RKO (cell line): ENCODE results near the gene STX19.
"Not testable (repeated sequence)": the region's sequence is repeated elsewhere in the genome, so short reads cannot be mapped to it uniquely, and the experiment has no call there.

Experiments
- DNase-seq: peaks from one replicate; pipeline ENCODE4 v3.0.0-alpha.2; 2016; ENCODE audit warnings: low spot score

Gene STX19, protein sequence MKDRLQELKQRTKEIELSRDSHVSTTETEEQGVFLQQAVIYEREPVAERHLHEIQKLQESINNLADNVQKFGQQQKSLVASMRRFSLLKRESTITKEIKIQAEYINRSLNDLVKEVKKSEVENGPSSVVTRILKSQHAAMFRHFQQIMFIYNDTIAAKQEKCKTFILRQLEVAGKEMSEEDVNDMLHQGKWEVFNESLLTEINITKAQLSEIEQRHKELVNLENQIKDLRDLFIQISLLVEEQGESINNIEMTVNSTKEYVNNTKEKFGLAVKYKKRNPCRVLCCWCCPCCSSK

DNA sequence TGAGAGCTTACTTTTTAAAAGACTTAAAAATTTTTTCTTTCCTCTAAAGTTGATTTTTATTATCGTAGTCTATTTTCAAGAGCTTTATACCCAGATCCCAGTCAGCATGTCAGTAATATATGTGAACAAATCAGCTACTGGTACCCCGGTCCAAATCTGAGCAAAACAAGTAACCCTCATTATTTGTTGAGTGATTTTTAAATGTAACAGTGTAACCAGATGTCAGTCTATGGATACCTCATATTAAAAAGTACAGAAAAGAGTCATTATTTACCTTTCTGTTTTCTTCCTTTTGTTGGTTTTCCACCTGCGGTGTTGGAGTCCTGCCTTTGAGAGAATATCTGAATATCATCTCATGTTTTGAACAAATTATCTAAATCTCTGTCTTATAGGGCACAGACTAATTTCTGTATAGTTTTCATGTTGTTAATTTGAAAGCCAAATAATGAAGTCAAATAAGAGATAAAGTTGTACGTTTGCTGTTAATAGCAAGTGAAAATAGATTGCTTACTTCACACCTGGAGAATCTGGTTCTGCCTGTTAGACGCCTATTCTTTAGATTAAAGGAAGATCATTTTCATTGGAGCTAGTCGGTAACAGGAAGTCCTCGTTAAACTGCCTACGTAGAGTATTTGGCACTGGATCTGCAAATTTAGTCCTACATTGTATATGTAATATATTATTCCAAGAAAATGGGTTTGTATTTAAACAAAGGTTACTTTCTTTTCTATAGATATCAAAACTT, at the start of gene STX19:
Gene STX19, minus strand, starts transcription at position 505 of the 745 bp plus-strand sequence. CDS start 13,328 bp downstream, outside the sequence.
- DNase-seq, result no peak

DNA sequence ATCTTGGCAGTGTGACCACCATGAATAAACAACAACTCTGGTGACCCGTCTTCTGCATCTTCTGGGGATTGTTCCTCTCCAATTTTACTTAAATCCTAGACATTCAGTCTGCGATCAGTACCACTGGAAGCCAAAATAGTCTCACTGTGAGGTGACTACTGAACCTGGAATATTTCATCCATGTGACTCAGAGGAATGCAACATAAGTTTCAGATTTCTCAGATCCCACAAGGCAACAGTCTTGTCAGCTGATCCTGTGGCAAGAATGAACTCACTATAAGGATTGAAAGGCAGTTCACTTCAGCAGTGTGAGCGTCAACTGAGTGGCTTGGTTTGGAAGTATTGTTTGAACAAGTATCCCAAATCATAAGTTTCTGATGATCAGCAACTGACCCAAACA, 47.7 kb upstream of the STX19 start:
- DNase-seq, result no peak

DNA sequence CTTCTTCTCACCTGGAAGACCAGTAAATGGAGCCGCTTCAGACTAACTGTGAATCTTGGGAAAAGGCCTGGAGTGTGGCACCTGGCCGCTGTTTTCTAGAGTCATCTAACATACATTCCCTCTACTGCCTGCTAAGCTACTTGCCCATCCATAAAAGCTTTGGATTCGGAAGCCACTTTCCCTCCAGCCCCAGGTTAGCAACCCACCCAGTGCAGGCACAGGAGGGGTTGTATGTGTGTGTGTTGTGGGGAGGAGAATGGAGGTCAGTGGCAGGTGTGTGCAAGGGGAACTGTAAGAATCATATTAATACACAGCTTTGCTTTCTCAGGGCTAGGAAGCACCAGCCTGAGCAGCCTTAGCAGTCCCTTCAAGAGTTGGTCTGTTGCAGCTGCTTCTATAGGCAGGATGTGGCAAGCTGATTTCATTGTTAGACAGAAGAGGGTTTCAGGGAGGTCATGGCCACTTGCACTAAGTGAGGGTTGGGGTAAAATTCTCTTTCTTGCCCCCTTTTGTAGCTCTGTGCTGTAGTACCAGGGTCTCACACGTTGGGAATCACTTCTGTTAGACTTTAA, 43.4 kb upstream of the STX19 start:
- no peak for DNase-seq

DNA sequence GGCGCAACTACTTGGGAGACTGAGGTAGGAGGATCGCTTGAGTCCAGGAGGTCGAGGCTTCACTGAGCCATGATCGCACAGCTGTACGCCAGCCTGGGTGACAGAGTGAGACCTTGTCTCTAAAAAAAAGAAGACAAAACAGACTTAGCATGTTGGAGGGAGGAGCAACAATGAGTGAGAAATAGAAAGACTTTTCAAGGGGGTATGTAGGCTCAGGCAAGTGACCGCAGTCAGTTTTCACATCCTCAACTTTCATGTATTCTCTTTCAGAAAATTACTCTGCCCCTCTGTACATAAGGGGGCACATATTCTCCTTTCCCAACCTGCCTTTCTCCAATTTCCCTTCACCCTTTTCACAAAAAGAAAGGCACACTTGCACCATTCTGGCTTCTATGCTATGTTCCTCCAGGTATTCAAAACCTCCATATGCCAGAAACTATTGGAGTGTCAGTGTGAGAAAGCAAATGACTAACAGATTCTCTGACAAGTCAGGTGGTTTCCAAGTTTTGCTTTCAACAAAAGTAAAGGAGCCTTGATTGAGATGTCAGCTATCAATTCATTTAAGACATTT, 42.0 kb upstream of the STX19 start:
- DNase-seq, result no peak

DNA sequence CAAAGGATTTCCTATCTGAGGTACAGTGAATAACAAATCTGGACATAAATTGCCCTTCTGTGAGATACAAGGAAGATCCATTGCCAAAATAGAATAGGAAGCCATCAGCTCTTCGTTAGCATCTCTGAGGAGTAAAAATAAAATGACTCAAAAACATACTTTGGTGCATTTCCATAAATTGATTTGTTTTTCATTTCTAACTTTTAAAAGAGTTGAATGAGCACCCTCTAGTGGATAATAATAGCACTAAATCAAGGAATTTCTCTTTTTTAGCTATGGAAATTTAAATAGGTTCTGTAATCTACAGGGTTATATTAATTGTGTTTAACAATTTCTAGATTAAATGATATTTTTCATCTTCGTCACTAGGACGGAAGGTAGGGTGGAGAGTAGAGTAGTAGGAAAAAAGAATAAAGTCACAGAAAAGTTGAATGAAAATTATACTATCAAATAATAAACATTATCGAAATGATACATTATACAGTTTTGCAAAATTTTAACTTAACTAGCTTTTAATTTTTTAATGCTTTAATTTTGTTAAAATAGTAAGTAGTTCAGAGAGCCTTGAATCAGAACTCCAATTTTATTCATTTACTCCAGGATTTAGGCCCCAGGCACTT, 40.9 kb upstream of the STX19 start:
- DNase-seq, result peak; percentile 68

DNA sequence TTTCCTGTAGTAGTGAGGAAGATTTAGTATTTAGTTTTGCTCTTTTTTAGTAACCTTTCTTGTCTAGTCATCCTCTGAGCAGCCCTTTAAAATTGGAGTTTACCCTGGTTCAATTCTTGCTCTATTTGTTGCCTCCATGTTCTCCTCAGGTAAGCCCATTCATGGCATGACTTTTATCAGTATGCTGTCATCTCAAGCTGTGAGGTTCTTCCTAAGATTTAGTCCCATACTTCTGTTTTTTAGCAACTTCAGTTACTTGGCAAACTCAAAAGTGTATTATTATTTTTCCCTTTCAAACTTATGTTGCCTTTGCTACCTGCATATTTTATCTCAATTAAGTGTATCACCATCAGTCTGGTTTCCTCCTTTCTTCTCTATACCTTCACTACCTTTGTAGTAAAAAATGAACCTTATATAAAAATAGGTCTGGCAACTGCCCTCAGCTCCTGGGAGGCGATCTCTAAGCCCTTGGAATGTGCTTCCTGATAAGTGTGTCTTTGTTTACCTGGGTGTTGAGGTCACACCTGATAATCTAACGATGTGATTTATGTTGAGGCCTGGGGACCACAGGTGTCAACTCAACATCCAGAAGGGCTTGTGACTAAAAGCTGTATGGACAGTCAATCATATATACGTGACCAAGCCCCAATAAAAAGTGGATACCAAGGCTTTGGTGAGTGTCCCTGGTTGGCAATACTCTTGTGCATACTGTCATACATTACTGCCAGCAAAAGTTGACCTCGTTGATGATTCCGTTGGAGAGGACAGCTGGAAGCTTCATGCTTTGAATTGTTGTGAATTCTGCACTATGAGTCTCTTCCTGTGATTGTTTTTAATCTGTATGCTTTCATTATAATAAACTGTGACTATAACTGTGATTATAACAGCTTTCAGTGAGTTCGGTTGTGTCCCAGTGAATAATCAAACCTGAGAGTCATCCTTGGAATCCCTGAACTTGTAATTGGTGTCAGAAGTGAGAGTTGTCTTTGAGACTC, 38.4 kb upstream of the STX19 start:
- DNase-seq, result no peak

DNA sequence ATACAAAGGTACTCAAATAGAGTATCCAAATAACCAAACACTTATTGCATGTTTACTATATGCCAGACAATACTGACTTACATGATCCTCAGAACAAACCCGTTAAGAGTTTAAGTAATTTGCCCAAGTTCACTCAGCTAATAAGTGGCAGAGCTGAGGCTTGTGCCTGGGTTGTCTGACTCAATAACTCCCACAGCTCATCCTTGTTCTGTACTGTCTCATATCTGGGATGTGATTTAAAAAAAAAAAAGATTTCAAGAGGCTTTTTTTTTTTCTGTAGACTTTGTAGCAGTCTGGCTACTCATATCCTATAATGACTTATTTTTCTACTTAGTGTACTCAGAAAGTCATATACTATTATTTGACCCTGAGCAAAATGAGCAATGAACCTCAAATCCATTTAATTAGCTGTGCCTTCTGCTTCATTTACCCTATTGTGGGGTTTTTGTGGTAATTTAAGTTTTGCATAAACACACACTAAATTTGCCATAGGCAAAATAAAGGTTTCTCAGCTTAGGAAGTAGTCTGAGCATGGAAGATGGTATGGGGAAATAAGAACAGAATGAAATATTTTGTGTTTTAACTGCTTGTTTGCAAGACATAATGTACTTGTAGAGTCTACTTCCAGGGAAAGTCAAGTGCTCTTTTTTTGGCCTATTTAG, 37.6 kb upstream of the STX19 start:
- no peak for DNase-seq

DNA sequence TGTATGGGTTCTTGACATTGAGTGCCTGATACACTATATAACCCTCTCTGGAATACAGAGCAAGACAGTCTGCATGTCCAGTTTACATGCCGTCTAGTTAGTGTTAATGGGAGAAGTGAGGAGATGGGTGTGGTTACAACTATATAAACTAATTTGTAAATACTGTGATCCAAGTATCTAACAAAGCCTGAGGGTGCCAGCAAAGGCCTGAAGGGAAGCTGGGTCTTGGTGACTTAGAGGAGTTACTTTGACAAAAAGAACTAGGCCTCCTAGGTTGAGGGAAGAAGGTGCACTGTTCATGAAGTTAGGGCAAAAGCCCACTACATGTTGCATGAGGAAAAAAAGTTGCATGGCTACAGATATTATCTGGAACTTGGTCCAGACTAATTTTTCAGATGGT, 36.7 kb upstream of the STX19 start:
- DNase-seq, result no peak

DNA sequence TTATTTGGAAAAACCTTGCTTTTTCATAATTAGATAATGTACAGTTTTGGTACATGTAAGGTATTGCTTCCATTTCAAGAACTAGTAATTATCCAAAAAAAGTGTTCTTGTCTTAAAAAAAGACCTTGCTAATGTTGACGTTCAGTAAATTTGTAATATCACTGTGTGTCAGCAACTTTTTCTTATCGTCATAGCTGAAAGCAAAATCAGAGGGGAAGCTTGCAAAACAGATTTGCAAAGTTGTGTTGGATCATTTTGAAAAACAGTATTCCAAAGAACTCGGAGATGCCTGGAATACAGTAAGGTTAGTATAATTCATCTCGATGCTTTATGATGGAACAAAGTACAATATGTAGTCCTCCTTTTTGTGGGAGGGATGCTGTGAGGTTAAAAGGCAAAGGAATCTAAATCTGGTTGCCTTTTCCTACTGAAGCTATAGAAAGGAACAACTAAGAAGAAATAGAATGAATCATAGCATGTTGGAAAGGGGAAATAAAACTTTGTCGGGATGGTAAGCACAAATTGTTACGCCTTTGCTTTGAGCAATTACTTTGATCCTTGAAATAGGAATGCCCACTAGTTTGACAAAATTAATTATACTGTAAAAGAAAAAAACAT, 36.0 kb upstream of the STX19 start:
- no peak for DNase-seq

DNA sequence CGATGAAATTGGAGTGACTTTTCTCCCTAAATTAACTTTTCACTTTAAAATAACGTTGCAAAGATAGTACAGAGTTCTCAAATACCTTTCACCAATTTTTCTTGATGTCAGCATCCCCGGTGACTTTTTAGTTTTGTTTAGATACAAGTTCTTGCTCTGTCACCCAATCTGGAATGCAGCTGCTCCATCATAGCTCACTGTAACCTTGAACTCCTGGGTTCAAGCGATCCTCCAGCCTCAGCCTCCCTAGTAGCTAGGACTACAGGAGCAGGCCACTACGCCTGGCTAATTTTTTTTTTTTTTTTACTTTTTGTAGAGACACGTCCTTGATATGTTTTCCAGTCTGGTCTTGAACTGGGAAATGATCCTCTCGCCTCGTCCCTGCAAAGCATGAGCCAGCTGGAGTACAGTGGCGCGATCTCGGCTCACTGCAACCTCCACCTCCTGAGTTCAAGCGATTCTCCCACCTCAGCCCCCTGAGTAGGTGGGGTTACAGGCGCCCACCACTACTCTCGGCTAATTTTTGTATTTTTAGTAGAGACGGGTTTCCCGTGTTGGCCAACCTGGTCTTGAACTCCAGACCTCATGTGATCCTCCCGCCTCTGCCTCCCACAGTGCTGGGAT, 35.2 kb upstream of the STX19 start:
- peak; percentile 49 for DNase-seq

DNA sequence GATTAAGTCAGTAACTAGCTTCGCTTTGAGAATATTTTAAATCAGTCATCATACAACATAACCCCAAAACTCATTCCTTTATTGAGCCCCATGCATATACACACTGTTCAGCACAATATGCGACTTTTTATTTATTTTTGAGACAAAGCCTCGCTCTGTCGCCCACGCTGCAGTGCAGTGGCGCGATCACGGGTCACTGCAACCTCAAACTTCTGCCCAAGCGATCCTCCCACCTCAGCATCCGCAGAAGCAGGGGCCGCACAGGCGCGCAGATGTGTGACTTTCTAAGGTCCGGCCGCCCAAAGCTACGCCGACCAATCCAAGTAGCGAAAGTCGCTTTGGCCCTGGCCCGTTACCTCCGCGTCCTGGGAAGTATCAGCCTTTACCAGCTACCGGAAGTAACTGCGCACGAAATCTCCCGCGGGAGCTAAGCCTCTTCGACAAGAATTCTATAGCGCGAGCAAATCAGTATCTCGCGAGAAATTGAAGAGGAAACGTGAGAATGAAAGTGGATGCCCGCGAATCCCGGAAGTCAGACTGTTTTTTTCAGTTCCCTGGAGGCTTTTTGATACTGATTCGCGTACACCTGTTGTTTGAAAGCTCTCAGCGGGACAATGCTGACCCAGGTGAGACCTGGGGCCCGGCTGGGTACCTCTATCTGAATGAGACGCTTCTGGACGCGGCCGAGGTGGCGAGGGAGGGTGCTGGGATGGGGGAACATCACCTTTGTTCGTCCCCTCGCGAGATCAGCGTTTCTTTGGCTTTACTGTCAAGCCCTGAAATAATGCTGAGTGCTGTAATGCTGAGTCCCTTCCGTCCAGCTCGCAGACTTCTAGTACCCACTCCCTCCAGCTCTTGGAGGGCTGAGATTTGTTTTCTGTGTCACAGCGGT, 34.4 kb upstream of the STX19 start, which contains the start of the genes DHFR2 and NSUN3:
Gene DHFR2, minus strand, starts transcription at position 404 of the 892 bp plus-strand sequence. CDS start 1,405 bp downstream, outside the sequence.
Gene NSUN3, plus strand, starts transcription at position 549 of the 892 bp plus-strand sequence. Its CDS starts 66 bp downstream, at position 615.
- peak; percentile 97 for DNase-seq

DNA sequence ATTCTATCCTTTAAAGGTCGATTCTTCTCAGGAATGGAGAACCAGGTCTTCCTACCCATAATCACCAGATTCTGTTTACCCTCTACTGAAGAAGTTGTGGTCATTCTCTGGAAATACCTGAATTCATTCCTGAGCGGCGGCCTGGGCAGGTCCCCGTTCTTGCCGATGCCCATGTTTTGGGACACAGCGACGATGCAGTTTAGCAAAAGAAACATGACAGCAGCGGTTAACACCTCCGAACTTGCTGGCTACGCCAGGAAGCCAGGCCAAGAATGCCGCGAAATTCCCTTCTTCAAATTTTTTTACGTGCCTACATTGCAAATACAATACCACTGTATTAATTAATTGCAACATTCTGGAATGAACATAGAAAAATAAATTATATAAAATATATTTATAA, 32.9 kb upstream of the STX19 start:
- DNase-seq, result no peak

DNA sequence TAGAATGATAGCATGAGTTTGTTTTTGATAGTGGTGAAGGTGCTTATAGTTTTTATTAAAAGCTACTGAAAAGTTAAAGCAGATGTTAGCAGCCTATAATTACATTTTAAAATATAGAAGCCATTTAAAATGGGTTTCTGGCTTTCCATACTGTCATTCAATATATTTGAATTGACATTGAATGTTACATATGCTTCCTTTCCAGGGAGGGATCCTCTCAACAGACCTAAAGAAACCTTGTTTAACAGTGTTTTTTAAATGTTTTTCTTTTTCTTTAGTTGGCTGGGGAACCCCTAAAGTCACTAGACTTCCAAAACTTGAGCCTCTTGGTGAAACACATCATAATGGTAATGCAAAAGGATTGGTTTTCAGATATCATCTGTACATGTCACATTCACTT, 22.1 kb upstream of the STX19 start:
- no peak for DNase-seq

DNA sequence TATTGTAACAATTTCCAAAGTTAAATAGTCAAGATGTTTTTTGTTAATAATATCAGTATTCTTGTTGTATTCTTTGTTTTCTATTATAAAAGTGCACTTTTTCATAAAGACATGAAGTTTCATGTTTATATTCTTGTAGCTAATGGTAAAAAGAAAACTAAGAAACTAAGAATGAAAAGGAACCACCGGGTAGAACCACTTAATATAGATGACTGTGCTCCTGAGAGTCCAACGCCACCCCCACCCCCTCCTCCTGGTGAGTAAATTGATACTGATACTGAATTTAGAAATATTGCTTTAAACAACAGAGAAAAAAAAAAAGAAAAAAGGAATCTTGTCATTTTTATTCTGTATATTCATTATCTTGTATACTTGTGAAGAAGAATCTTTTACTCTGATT, 20.9 kb upstream of the STX19 start:
- DNase-seq, result no peak

DNA sequence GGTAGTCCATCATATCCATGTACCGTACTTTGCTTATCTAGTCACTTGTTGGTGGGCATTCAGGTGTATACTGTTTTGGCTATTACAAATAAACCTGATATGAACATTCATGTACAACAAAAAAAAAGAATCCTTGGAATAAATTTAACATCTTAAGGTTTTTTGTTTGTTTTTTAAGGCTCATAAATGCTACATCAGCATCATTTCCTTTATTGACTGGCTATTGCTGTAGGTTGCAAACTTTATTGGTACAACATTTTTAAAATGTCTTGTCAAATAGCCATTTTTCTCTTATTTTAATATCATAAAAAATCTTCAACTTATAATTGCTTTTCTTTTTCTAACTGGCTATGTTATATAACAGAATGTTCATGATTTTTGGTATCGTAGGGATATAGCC, 18.1 kb upstream of the STX19 start:
- no peak for DNase-seq

DNA sequence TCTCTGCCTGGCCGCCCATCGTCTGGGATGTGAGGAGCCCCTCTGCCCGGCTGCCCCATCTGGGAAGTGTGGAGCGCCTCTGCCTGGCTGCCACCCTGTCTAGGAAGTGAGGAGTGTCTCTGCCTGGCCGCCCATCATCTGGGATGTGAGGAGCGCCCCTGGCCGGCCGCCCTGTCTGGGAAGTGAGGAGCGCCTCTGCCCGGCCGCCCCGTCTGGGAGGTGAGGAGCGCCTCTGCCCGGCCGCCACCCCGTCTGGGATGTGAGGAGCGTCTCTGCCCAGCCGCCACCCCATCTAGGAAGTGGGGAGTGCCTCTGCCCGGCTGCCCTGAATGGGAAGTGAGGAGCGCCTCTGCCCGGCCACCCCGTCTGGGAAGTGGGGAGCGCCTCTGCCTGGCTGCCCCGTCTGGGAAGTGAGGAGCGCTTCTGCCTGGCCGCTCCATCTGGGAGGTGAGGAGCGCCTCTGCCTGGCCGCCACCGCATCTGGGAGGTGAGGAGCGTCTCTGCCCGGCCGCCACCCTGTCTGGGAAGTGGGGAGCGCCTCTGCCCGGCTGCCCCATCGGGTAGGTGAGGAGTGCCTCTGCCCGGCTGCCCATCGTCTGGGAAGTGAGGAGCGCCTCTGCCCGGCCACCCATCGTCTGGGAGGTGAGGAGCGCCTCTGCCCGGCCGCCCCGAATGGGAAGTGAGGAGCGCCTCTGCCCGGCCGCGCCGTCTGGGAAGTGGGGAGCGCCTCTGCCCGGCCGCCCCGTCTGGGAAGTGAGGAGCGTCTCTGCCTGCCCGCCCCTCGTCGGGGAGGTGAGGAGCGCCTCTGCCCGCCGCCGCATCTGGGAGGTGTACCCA, 15.9 kb upstream of the STX19 start:
- DNase-seq, result not testable (repeated sequence)

DNA sequence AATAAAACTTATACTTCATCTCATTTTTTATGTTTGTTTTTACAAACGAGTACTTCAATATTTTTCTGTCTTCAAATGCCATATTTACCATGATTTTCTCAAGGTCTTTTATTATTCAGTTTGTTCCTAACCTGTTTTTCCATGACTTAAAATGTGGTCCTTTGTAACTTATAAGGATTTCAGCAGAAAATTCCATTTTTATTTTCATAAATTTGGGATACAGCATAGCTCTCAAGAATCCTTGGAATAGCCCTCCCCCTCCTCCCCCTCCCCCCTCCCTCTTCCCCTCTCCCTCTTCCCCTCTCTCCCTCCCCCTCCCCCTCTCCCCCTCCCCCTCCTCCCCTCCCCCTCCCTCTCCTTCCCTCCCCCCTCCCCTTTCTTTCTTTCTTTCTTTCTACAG, 14.9 kb upstream of the STX19 start:
- DNase-seq, result no peak
